ENCODE results near the gene WDR13.

DNA sequence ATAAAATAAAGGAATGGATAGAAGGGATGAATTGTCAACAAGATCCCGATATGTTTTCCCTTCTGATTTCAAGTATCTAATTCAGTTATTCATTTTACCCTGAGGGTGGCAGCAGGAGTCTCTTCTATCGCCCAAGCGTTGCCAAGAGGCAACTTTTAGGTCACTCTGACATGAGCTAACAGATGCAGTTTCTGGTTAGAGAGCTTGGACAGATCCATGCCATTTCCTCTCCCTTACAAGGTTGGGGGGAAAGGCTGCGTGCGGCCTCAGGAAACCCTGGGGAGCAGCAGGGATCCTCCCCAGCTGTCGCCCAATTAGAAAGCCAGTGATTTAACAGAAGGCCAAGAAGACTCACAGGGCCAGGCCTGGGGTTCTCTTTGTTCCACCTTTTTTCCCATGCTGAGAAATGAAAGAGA lies 51.1 kb downstream of the WDR13 start:
- TF ChIP-seq, protein P1, sequence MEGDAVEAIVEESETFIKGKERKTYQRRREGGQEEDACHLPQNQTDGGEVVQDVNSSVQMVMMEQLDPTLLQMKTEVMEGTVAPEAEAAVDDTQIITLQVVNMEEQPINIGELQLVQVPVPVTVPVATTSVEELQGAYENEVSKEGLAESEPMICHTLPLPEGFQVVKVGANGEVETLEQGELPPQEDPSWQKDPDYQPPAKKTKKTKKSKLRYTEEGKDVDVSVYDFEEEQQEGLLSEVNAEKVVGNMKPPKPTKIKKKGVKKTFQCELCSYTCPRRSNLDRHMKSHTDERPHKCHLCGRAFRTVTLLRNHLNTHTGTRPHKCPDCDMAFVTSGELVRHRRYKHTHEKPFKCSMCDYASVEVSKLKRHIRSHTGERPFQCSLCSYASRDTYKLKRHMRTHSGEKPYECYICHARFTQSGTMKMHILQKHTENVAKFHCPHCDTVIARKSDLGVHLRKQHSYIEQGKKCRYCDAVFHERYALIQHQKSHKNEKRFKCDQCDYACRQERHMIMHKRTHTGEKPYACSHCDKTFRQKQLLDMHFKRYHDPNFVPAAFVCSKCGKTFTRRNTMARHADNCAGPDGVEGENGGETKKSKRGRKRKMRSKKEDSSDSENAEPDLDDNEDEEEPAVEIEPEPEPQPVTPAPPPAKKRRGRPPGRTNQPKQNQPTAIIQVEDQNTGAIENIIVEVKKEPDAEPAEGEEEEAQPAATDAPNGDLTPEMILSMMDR (IDR thresholded peaks at IDR 0.05; ENCODE audit: poor library complexity) = peak; percentile 42
- TF ChIP-seq EZH2phosphoT487 (IDR thresholded peaks at IDR 0.05; ENCODE audit: low read depth, severe bottlenecking, unreplicated experiment) = no peak
- TF ChIP-seq EZH2 (IDR thresholded peaks at IDR 0.05; ENCODE audit: borderline replicate concordance) = no peak
